Measurements from ENCODE around the gene FAM111B.

- TF ChIP-seq, protein P1, sequence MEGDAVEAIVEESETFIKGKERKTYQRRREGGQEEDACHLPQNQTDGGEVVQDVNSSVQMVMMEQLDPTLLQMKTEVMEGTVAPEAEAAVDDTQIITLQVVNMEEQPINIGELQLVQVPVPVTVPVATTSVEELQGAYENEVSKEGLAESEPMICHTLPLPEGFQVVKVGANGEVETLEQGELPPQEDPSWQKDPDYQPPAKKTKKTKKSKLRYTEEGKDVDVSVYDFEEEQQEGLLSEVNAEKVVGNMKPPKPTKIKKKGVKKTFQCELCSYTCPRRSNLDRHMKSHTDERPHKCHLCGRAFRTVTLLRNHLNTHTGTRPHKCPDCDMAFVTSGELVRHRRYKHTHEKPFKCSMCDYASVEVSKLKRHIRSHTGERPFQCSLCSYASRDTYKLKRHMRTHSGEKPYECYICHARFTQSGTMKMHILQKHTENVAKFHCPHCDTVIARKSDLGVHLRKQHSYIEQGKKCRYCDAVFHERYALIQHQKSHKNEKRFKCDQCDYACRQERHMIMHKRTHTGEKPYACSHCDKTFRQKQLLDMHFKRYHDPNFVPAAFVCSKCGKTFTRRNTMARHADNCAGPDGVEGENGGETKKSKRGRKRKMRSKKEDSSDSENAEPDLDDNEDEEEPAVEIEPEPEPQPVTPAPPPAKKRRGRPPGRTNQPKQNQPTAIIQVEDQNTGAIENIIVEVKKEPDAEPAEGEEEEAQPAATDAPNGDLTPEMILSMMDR (IDR thresholded peaks at IDR 0.05): no peak
- TF ChIP-seq EZH2phosphoT487 (IDR thresholded peaks at IDR 0.05) (no peak), EZH2 (IDR thresholded peaks at IDR 0.05) (no peak)
Measured at GRCh38 chr11:59138643-59139042, 31.6 kb downstream of the FAM111B start.
